GM12892 (cell line): ENCODE data around the gene ELF1.

Experiments
- POLR2AphosphoS5 ChIP-seq: IDR thresholded peaks from 2 replicates; pipeline ENCODE4 v1.6.1; 2011; ENCODE audit warnings: low read depth, low read length, control low read depth
- TAF1 ChIP-seq: IDR thresholded peaks from 2 replicates; pipeline ENCODE4 v1.6.1; 2011; ENCODE audit warnings: low read depth, mild to moderate bottlenecking, control low read depth, low read length, borderline replicate concordance

GRCh38 chr13:41054212-41054877, 35.2 kb upstream of the ELF1 start:
- no peak for TF ChIP-seq POLR2AphosphoS5
- TF ChIP-seq TAF1, result no peak
